HG03097 (cell line): ENCODE results near the gene IGFALS.

ENCODE experiments used
- ATAC-seq: cut with Tn5 transposase; IDR thresholded peaks from one replicate; pipeline ENCODE4 v1.9.1; 2021; ENCODE audit not compliant: unreplicated experiment, low FRiP score

IGFALS gene

GRCh38 chr16:1793578-1794220 lies at the start of gene IGFALS:
Gene IGFALS (minus strand): TSS chr16:1793705. CDS start chr16:1793652, 53 bp downstream.
- ATAC-seq: no peak

- ATAC-seq: no peak
Observed at GRCh38 chr16:1839554-1839953, 46.0 kb upstream of the IGFALS start.

GRCh38 chr16:1834096-1834495 lies 40.6 kb upstream of the IGFALS start:
- no peak for ATAC-seq

GRCh38 chr16:1832838-1833454 lies 39.4 kb upstream of the IGFALS start:
- ATAC-seq: no peak

- ATAC-seq: no peak
Observed at GRCh38 chr16:1831186-1832075, 37.9 kb upstream of the IGFALS start.

GRCh38 chr16:1830213-1830612 lies 36.7 kb upstream of the IGFALS start:
- ATAC-seq: no peak

- ATAC-seq: no peak
Observed at GRCh38 chr16:1828645-1829410, 35.3 kb upstream of the IGFALS start.

- ATAC-seq: peak; percentile 76
Observed at GRCh38 chr16:1826691-1827573, 33.4 kb upstream of the IGFALS start, which contains the start of the genes FAHD1 and HAGH. Gene FAHD1 (plus strand): TSS chr16:1827206. CDS start chr16:1827239, 33 bp downstream. Gene HAGH (minus strand): TSS chr16:1826825. CDS start chr16:1826787, 38 bp downstream.

- peak; percentile 18 for ATAC-seq
Observed at GRCh38 chr16:1825864-1826690, 32.6 kb upstream of the IGFALS start.

- ATAC-seq: no peak
Observed at GRCh38 chr16:1825381-1825863, 31.9 kb upstream of the IGFALS start.

GRCh38 chr16:1823821-1824220 lies 30.3 kb upstream of the IGFALS start:
- ATAC-seq: no peak

- ATAC-seq: no peak
Observed at GRCh38 chr16:1822801-1823200, 29.3 kb upstream of the IGFALS start.

- ATAC-seq: no peak
Observed at GRCh38 chr16:1821861-1822611, 28.5 kb upstream of the IGFALS start.

GRCh38 chr16:1820946-1821290 lies 27.4 kb upstream of the IGFALS start:
- ATAC-seq: no peak

- ATAC-seq: no peak
Observed at GRCh38 chr16:1820096-1820945, 26.8 kb upstream of the IGFALS start.

GRCh38 chr16:1819611-1820010 lies 26.1 kb upstream of the IGFALS start:
- no peak for ATAC-seq
